ENCODE results near the gene POFUT2.

DNA sequence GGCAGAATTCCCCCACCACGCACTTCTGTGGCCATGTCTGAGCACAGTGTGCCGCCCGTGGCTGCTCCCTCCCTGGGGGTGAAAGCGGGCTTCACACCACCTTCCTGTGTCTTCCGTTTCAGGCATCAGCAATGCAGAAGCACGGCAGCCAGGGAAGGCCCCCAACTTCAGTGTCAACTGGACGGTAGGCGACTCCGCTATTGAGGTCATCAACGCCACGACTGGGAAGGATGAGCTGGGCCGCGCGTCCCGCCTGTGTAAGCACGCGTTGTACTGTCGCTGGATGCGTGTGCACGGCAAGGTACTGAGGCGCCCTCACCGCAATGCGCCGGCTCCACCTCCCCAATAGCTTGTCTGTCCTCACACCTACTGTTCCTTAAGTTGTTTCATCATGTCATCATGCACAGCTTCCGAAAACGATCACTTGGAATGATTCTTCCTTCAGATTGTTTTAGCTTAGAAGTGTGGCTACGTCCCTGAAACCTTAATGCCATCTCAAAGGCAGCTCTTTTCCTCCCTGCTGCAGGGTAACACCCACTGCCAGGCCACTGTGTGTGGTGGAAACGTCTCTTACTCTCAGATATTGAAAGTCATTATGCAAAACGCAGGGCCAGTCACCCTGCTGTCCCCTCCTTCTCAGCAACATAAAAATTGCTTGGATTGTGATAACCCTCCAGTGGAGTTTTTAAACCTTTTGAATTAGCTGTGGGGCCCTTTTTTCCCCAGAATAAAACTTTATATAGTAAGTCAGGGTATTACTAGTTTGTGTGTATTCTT, 66.8 kb downstream of the POFUT2 start:
- TF ChIP-seq CTCF (IDR thresholded peaks at IDR 0.05) (no peak), POLR2A (IDR thresholded peaks at IDR 0.05) (no peak), POLR2AphosphoS5 (IDR thresholded peaks at IDR 0.05; ENCODE audit: insufficient read depth in 1 of 2, low read depth in 1 of 2) (no peak)
